HG02885 (cell line): ENCODE measurements around the gene CPT1A.

Experiments
- ATAC-seq: cut with Tn5 transposase; IDR thresholded peaks from one replicate; pipeline ENCODE4 v1.9.1; 2021; ENCODE audit warnings: mild to moderate bottlenecking; ENCODE audit not compliant: unreplicated experiment, poor library complexity

CPT1A gene

DNA sequence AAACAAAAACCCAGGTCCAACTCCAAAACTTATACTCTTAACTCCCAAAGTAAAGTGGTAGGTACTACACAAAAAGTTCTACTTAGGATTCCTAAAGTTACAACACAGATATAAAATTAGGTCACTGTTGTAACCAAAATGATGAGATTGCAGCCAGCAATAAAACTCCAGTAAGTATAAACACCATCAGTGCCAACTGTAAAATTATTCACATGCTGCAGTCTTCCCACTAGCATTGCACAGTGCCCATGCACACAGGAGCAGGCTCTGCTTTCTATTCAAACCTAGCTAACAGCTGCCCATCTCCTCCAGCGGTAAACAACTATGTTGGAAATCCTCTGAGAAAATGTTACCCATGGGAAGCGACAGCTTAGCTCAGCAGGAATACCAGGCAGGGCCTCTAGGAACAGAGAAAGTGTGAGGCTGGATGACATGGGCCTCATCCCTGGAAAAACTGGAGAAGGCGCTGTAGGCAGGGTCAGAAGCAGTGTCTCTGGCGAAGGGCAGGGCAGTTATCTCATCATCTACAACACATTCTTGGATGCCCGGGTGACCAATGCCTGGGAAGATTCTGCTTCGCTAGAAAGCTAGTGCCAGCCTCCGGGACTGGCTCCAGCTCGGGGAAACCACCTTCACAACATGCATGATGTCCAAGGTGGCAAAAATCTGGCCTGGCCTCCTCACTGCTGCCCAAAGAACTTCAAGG is 9.1 kb downstream of the CPT1A start:
- ATAC-seq, result no peak

- ATAC-seq, result no peak
Observed at GRCh38 chr11:68831124-68831523, 10.6 kb downstream of the CPT1A start.

DNA sequence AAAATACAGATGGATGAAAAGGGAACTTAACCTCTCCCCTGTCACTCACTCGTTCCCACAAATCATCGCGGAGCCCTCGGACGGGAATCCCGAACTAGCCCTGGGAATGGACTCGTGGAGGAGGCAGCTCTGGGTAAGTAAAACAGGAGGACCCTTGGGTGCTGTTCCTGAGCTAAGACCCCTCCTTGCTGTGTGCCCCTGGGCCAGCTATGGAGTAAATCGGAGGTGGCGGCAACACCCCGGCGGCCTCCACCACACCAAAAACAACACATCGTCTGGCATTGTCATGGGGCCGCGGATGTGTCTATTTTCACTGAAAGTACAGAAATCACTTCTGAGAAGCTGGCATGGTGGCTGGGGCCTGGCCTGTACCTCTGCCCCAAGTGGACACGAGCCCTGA is 12.1 kb downstream of the CPT1A start:
- no peak for ATAC-seq

DNA sequence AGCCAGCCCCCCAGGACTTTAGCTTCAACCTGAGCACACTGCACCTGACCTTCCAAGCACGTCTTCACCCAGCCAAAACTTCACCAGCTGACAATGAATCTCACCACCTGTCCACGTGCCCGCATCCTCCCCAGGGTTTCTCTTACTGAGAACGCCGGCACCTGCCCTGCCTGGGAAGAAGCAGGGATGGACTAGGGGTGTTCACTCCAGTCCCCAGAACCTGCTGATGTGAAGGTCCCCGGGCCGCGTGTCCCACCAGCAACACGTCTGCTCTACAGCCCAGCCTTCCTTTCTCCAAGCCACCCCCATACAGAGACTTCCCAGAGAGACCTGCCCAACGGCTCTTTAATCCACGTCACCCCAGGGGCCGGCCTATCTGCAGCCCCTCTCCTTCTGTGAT is 12.8 kb downstream of the CPT1A start:
- no peak for ATAC-seq

DNA sequence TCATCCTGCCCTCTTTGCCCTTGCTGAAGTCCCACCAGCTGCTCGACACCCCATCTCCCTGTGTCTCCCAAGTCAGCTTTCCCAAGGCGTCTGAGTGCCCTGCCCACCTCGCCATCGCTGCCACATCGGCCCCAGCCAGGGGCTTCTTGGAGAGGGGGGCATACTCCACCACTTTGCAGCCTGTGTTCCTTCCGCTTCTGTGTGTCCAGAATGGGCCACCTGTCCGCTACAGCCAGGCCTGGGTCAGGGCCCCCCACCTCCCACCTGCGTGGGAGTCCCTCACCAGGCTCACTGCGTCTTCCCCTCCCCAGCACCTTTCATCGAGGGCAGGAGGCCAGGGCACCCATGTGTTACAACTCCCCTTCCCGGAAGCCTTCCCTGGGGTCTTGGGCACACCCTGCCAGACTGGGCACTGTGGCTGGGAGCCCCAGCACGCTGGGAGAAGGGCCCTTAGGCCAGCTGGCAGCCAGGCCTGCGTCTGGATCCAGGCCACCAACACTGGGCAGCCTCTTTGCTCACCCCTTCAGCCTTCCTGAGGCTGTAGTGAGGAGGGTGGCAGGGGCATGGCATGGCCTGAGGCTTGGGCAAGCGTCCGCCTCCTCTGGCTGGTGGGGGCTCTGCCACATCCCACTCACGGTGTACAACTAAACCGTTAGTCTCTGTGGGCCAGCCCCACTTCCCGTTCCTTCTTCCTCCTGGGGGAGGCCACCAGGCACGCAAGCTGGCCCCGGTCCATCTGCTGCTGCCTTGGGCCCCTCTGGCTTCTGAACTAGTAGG is 13.4 kb downstream of the CPT1A start:
- ATAC-seq, result no peak

DNA sequence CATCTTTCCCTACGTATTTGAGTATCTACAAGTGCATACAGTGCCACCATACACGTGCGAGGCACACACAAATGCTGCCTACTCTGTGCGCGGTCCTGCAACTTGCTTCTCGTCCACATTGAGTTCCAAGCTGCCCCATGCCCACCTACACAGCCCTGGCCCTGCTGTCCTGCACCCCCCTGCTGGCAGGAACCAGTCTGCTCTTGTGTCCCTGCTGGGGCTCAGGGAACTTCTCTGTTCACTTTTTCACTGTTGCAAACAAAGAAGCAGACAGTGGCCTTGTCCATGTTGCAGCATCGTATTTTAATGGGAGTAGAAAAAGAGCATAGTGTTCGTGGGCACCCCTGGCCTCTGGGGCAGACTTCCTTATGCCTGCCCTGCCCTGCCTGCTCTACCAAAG is 14.0 kb downstream of the CPT1A start:
- ATAC-seq, result no peak

- ATAC-seq, result no peak
Observed at GRCh38 chr11:68826726-68827125, 15.0 kb downstream of the CPT1A start.

DNA sequence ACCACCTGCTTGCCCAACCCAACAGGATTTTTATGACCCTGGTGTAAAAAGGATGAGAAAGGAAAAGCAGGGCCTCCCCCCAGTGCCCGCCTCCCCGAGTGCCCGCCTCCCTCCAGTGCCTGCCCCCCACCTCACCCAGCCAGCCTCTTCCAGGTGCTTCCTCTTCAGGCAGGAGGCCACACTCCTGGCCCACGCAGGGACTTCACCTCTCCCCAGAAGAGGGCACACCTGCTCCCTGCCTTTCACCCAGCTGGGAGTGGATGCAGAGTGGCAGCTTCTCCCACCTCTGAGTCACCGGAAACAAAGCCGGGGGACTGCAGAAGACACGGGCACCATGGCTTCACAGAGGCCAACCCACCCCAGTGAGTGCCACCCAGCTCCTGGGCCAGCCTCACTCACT is 16.1 kb downstream of the CPT1A start:
- no peak for ATAC-seq

GRCh38 chr11:68822546-68822945 is 19.2 kb downstream of the CPT1A start:
- ATAC-seq, result no peak

GRCh38 chr11:68821670-68822069 is 20.0 kb downstream of the CPT1A start:
- no peak for ATAC-seq

GRCh38 chr11:68819362-68819761 is 22.4 kb downstream of the CPT1A start:
- ATAC-seq, result no peak

DNA sequence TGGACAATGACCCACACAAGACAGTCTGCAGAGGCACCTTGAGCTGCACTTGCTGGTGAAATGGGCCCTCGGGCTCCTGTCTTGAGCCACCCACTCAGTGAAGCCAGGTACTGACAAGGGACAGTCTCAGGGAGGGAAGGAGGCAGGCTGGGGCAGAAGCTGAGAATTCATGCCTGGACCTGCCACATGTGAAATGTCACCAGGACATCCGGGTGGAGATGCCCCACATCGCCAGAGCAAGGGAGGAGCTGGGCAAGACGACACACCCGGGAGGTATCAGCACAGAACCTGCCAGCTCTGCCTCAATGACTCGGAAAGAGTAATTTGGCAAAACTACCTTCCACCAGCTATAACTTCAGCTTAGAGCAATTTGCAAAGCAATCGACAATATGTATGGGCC is 23.5 kb downstream of the CPT1A start:
- no peak for ATAC-seq

DNA sequence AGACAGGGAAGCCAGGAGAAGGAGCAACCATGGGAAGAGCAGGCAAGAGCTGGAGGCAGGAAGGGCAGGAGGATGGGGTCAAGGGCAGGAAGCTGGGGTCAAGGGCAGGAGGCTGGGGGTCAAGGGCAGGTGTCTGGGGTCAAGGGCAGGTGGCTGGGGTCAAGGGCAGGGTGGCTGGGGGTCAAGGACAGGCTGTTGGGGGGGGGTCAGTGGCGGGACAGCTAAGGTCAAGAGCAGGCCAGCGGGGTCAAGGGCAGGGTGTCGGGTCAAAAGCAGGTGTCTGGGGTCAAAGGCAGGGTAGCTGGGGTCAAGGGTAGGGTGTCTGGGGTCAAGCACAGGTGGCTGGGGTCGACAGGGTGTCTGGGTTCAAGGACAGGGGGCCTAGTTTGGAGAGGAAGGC is 24.2 kb downstream of the CPT1A start:
- ATAC-seq, result no peak

- ATAC-seq, result no peak
Observed at GRCh38 chr11:68816917-68817419, 24.7 kb downstream of the CPT1A start.

GRCh38 chr11:68816251-68816776 is 25.4 kb downstream of the CPT1A start:
- ATAC-seq, result no peak

GRCh38 chr11:68813773-68814172 is 27.9 kb downstream of the CPT1A start:
- ATAC-seq, result no peak

- no peak for ATAC-seq
Observed at GRCh38 chr11:68812526-68812925, 29.2 kb downstream of the CPT1A start.

- no peak for ATAC-seq
Observed at GRCh38 chr11:68810164-68810563, 31.6 kb downstream of the CPT1A start.

- no peak for ATAC-seq
Observed at GRCh38 chr11:68809506-68809905, 32.2 kb downstream of the CPT1A start.

DNA sequence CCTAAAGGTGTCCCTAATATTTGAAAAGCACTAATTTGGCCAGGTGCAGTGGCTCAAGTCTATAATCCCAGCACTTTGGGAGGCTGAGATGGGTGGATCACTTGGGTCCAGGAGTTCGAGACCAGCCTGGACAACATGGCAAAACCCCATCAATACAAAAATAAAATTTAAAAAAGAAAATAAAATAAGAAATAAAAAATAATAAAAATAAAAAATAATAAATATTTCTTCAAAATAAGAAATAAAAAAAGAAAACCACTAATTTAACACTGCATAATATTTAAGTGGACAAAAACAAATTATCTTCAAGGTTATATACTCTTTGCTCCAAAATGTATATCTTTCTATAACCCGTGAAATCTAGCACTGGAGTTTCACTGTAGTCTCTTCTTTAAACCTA is 32.9 kb downstream of the CPT1A start:
- no peak for ATAC-seq
